C1 segment of cervical spinal cord (tissue), 14 donors: ENCODE results near the gene CRACDL.
"Not testable (repeated sequence)": the region's sequence is repeated elsewhere in the genome, so short reads cannot be mapped to it uniquely, and the experiment has no call there.

ENCODE experiments used
- DNase-seq, 14 donors: peaks; one replicate each; lab custom pipeline; 2025; lab: John Stamatoyannopoulos, UW

The CRACDL gene

GRCh38 chr2:98884658-98885057 lies 51.4 kb downstream of the CRACDL start:
- no peak for DNase-seq

DNA sequence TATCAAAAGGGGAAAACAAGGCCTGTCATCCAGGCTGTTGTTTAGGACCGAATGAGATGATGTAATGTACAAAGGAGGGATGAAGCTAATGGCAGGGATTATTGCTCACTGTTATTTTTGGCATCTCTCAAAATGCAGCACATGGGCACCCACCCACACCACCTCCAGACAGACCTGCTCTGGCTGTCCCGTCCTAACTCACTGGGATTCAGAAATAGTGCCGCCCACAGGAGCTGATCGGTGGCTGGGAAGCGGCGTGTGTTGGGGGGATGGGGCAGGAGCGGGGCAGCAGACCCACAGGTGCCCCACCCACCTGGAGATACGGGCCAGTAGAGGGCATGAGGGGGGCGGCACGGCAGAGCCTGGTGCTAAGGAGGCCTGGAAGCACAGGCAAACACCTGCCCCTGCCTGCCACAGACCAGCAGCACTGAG lies 52.2 kb downstream of the CRACDL start:
- no peak for DNase-seq

- DNase-seq, result no peak
Measured at GRCh38 chr2:98882971-98883779, 52.9 kb downstream of the CRACDL start.

GRCh38 chr2:98882368-98882767 lies 53.7 kb downstream of the CRACDL start:
- no peak for DNase-seq

- no peak for DNase-seq
Measured at GRCh38 chr2:98881153-98881650, 54.8 kb downstream of the CRACDL start.

- DNase-seq, result no peak
Measured at GRCh38 chr2:98880266-98881152, 55.5 kb downstream of the CRACDL start.

- not testable (repeated sequence) for DNase-seq
Measured at GRCh38 chr2:98877658-98878057, 58.4 kb downstream of the CRACDL start.

DNA sequence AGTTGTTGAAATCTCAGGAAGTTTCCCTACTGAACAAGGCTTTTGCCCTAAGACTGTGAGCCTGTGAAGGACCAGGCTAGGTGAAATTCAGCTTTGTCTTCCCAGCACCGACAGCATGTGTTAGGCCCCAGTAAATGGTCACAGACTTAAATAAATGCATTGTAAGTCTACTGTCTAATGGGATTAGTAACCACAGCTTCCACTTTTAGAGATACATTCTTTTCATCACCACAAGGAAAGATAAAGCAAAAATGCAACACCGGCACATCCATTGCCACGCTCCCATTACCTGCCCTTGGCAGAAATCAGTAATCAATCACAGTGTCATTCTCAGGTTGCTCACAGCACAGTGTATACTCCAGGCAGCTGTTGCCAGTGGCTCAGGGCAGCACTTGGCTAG lies 59.3 kb downstream of the CRACDL start:
- no peak for DNase-seq

DNA sequence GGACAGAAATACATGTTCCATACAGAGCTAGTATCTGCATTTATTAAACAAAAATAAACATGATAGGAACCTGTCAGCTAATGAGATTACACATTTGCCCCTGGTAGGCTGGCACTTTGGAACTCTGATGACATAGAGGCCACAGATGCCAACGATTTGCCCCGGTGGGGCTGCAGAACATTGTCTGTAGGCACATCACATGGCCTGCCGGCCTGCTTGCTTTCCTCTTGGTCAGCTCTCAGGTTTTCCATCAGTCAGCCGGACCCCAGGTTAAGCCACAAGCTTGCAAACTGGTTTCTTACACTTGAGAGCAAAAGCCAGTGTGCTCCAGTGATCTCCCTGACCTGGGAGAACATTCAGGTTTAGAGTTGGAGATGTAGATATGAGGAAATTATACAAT lies 60.3 kb downstream of the CRACDL start:
- no peak for DNase-seq

GRCh38 chr2:98875081-98875728 lies 60.8 kb downstream of the CRACDL start:
- DNase-seq, result no peak

- no peak for DNase-seq
Measured at GRCh38 chr2:98874186-98874689, 61.8 kb downstream of the CRACDL start.

DNA sequence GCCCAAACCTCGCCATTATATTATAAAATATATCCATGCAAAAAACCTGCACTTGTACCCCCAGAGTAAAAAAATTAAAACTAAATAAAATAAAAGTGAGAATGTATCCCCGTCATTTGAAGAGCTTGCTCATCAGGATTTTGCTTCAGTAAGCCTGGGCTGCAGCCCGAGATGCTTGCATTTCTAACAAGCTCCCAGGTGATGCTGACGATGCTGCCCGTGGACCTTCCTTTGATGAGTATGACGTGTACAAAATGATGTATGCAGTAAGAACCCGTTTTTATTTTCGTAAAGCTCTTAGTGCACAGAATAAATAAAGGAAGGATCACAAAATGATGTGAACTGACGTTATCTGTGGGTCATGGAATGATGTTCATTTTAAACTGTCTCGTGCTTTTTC lies 63.5 kb downstream of the CRACDL start:
- no peak for DNase-seq

DNA sequence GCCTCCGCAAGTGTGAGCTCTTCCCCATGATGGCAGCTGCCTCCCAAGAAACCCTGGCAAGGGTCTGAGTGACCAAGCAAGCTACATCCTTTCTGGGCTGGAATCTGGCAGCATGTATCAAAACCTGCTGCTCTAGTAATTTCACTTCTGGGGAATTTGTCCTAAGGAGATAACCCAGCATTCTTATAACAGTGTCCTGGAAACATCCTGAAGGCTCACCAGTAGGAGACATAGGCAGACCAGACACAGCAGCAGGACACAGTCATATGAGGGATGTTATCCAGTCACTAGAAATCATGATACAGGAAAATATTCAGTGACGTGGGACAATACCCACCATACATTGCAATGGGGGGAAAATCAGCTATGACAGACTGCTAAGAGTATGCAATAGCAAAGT lies 64.5 kb downstream of the CRACDL start:
- no peak for DNase-seq

DNA sequence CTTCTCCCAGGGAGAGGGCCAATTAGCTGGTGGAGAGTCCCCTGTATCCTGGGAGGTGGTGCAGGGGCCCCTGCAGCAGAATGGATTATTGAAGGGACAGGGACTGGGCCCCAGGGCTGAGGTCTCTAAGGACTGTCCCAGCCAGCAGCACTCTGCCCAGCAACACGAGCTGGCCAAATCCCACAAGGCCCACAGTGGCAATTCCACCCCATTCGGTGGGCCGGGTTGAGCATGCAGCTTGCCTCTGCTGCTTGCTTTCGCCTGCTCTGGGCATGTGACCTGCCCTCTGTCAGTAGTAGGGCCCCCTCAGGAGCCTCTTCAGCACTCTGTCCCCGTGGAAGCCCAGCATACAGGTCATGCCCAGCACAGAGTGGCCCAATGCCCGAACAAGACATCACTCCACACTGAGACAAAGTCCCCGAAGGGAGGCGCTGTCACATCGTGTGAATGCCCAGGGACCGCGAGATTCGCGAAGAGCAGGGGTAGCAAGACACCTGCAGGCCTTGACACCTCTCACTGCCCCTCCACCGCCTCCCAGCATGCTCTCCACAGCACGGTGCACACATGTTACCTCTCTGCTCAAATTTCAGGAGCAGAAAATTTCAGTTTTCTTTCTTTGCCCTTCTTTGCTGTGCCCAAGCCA lies 65.4 kb downstream of the CRACDL start:
- DNase-seq, result no peak

DNA sequence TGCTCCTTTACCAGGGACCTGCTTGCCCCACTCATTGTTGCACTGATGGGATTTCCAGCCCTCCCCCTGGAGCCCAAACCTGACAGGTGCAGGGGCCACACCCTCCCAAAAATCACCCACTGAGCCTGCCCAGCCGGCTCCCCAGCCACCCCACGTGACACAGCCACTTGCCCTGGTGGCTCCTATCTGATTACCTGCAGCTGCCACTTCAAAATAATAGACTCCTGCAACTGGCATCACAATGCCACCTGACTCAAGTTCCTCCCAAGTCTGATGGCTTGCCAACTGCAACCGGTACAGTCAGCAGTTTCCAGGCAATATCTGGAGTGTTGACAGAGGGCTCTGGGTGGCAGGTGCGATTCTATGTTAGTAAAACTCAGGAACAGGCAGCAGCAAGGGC lies 66.2 kb downstream of the CRACDL start:
- peak in 1 of 14 donors; percentile 10 for DNase-seq

GRCh38 chr2:98869272-98869641 lies 66.8 kb downstream of the CRACDL start:
- DNase-seq, result no peak

DNA sequence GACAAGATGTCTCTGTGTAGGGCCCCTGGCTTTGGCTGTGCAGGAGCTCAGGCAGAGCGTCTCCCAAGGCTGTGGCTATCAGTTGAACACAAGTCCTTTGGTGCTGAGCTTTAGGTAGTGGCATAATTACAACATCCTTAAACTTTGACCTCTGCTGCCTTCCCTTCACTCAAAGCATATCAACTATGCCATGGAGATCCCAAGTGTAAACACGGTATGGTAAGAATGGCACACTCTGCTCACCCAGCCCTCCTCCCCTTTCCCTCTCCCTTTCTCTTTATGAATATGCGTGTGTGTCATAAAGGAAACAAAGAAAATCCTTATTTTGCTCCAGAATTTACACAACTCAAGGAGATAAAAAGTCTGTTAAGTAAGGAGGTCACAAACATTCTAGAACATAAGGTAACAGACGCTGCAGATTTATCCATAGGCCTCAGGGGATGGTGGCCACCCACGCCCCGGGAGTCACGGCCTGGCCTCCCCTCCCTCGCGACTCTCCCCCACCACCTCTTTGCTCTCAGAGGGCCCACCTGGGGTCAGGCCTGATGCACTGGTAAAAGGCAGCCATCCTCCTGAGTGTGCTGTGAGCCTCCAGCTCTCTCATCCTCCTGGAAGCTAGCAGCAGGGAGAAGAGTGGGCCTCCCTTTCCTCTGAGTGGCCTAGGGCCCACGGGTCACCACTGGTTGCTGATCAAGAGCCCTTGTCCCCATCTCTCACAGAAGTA lies 67.3 kb downstream of the CRACDL start:
- no peak for DNase-seq

DNA sequence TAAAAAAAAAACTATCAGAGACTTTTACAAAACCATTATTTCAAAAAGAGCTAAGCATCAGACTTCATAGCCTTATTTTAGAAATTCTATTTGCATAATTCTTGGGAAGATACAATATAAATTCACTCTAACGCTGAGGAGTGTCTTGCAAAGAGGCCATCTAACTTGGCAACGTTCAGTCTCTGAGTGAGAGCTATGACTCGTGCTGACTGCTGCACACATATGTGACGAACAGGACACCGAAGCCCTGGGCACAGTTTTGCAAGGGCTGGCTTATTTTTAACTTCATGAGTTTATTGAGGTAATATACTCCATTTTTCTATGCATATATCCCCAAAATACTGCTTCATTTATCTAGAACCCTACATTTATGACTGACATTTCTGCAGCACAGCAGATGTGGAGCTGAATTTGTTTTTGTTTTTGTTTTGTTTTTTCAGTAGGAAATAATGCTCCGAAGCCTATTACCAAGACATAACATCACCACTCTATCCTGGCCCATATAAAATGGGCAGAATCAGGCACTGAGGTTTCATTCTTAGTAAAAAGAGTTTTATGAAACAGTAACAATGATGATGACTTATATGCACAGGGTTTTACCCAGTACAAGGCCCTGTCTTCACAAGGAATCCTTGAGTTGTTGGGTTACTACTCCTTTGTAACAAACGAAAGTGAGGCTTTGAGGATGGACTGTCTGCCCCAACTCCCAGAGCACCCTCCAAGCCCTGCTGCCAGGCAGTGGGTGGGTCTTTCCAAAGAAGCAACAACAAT lies 68.3 kb downstream of the CRACDL start:
- no peak for DNase-seq

- no peak for DNase-seq
Measured at GRCh38 chr2:98866033-98866432, 70.0 kb downstream of the CRACDL start.

DNA sequence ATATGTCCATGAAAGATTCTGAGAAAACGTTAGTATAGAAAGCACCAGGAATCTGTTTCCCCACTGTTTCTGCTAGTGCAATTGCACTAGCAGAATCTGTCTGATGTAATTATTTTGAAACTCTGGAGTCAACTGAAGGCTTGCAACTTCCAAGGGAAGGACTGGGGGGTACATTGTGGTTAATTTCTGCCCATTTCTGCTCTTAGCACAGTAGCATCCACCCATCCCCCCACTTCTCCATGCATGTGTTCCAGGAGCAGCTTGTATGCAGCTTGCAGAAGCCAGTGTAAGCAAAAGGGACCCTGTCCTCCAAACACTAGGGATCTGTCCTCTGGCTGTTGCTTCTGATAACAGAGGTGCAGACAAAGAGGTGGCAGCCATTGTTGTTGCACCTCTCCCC lies 74.4 kb downstream of the CRACDL start:
- DNase-seq, result no peak
